Tibial nerve (tissue), 4 donors: ENCODE results near the gene GLMN. TPM values are rescaled to one million over a fixed set of nuclear protein-coding genes. Genes with fewer than 3 reads are reported as not detected.

Experiments
- DNase-seq, 2 donors: peaks; one replicate each; pipeline ENCODE4 v3.0.0-alpha.2; 2019; ENCODE audit warnings: low spot score in 2 of 2
- H3K27ac ChIP-seq, 4 donors: fragments of 200-600 bp; sonication (generic) in 3 of 4; one replicate each; pipeline ENCODE4 v1.5.1; 2017 to 2019; ENCODE audit warnings: mild to moderate bottlenecking in 1 of 4
- H3K27me3 ChIP-seq, 2 donors: fragments of 200-600 bp; sonication (generic) in 1 of 2; one replicate each; pipeline versions ENCODE4 v1.5.1 to v1.6.0; 2017 to 2019
- H3K36me3 ChIP-seq, 3 donors: fragments of 200-600 bp; sonication (generic); one replicate each; pipeline ENCODE4 v1.5.1; 2018 to 2019
- H3K4me1 ChIP-seq, 4 donors: fragments of 200-600 bp; sonication (generic) in 3 of 4; one replicate each; pipeline ENCODE4 v1.5.1; 2017 to 2019
- H3K4me3 ChIP-seq, 4 donors: fragments of 200-600 bp; sonication (generic) in 3 of 4; one replicate each; pipeline ENCODE4 v1.5.1; 2017 to 2019; ENCODE audit warnings: mild to moderate bottlenecking in 1 of 4, moderate library complexity in 1 of 4
- H3K9me3 ChIP-seq, 4 donors: fragments of 200-600 bp; sonication (generic) in 3 of 4; one replicate each; pipeline ENCODE4 v1.5.1; 2017 to 2019
- EP300 ChIP-seq, 2 donors: sonication (generic); formaldehyde crosslinking; IDR thresholded peaks; one replicate each; pipeline ENCODE4 v1.6.1; 2017; ENCODE audit warnings: antibody characterized with exemption in 2 of 2, mild to moderate bottlenecking in 1 of 2
- POLR2A ChIP-seq, 2 donors: fragments of 450-650 bp; IDR thresholded peaks; one replicate each; pipeline ENCODE4 v1.6.1; 2017; ENCODE audit warnings: antibody characterized with exemption in 2 of 2, mild to moderate bottlenecking in 2 of 2, moderate library complexity in 2 of 2
- WGBS, 2 donors: methylation state at CpG; one replicate each; pipeline ENCODE4 v1.1.5; 2018; 5-methylcytosine and 5-hydroxymethylcytosine counted together
- total RNA-seq, 4 donors: library from RNA; depleted of rRNA; stranded (reverse); fragments of >200 nt; gene quantifications; one replicate each; pipeline ENCODE4 v1.1.0, GENCODE V29; 2016
- TF ChIP-seq, protein P1 (sequence below), 5 experiments: fragments of 200-600 bp in 3 of 5; fragments of 450-650 bp in 2 of 5; sonication (generic) in 3 of 5; IDR thresholded peaks; one replicate each; pipeline ENCODE4 v1.5.1; 2016 to 2019; ENCODE audit warnings: antibody characterized with exemption in 5 of 5, mild to moderate bottlenecking in 3 of 5, moderate library complexity in 2 of 5

GLMN gene
- total RNA-seq, 4 donors from 2014 or later = 5.2 to 12.0 (median 8.1) TPM

DNA sequence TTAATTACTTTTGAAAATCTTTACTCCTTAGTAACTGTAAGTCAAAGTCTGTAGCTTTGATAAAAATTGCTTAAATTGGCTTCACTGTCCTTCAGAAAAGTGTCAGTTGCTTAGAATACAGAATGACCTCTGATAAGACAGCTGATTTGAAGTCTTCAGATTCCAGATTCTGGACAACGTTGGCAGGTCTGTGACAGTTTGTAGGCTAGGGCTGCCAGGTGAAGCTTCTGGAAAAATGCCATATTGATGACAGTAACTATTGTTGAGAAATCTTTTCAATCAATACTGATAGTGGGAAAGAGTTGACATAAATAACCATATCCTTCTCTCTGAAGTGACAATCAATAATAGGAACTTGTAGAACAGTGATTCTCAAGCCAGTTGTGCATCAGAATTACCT lies 41.4 kb upstream of the GLMN start:
- DNase-seq = no peak
- Histone ChIP-seq H3K27me3 (no peaks in the 10 kb centered on the region), H3K9me3 (no peaks in the 10 kb centered on the region), H3K4me1 (no peaks in the 10 kb centered on the region), H3K4me3 (no peak overlapping the region), H3K27ac (no peak overlapping the region), H3K36me3 (peaks cover 0 to 41% (median 0%) of the 10 kb centered on the region in 3 donors)
- no peak for TF ChIP-seq EP300 (IDR thresholded peaks at IDR 0.05)
- TF ChIP-seq, protein P1, sequence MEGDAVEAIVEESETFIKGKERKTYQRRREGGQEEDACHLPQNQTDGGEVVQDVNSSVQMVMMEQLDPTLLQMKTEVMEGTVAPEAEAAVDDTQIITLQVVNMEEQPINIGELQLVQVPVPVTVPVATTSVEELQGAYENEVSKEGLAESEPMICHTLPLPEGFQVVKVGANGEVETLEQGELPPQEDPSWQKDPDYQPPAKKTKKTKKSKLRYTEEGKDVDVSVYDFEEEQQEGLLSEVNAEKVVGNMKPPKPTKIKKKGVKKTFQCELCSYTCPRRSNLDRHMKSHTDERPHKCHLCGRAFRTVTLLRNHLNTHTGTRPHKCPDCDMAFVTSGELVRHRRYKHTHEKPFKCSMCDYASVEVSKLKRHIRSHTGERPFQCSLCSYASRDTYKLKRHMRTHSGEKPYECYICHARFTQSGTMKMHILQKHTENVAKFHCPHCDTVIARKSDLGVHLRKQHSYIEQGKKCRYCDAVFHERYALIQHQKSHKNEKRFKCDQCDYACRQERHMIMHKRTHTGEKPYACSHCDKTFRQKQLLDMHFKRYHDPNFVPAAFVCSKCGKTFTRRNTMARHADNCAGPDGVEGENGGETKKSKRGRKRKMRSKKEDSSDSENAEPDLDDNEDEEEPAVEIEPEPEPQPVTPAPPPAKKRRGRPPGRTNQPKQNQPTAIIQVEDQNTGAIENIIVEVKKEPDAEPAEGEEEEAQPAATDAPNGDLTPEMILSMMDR (IDR thresholded peaks at IDR 0.05) = no peak
- TF ChIP-seq POLR2A (IDR thresholded peaks at IDR 0.05) = no peak
- 61 to 69% methylated on average over 1 of the region's 1 CpG for WGBS, 2 donors

DNA sequence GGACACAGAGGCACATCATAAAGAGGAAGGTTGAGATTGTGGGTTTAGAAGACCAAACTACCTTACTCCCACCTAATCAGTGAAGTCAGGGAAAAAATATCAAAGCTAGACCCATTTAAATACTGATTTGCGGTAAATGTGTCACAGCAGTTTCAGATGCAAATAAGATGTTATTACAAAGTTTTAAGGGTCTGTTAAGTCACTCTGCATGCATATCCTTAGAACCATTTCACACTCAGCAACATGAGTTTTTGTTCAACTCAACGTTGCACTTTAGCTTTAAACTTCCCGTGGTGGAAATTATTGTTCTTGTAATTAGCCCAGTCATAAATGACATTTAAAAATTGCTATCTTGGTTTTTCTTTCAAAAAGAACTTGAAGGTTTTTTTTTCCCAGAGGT lies 34.9 kb upstream of the GLMN start:
- no peak overlapping the region for H3K27ac ChIP-seq
- 51 to 64% methylated on average over 3 of the region's 3 CpGs for WGBS, 2 donors
- no peak for DNase-seq
- no peak overlapping the region for H3K4me3 ChIP-seq
- no peaks in the 10 kb centered on the region for H3K9me3 ChIP-seq
- H3K4me1 ChIP-seq = no peaks in the 10 kb centered on the region
- H3K27me3 ChIP-seq = no peaks in the 10 kb centered on the region
- H3K36me3 ChIP-seq = peaks cover 0 to 48% (median 0%) of the 10 kb centered on the region in 3 donors
- TF ChIP-seq POLR2A (IDR thresholded peaks at IDR 0.05) (no peak), EP300 (IDR thresholded peaks at IDR 0.05) (no peak)
- TF ChIP-seq, protein P1 (IDR thresholded peaks at IDR 0.05) = no peak

DNA sequence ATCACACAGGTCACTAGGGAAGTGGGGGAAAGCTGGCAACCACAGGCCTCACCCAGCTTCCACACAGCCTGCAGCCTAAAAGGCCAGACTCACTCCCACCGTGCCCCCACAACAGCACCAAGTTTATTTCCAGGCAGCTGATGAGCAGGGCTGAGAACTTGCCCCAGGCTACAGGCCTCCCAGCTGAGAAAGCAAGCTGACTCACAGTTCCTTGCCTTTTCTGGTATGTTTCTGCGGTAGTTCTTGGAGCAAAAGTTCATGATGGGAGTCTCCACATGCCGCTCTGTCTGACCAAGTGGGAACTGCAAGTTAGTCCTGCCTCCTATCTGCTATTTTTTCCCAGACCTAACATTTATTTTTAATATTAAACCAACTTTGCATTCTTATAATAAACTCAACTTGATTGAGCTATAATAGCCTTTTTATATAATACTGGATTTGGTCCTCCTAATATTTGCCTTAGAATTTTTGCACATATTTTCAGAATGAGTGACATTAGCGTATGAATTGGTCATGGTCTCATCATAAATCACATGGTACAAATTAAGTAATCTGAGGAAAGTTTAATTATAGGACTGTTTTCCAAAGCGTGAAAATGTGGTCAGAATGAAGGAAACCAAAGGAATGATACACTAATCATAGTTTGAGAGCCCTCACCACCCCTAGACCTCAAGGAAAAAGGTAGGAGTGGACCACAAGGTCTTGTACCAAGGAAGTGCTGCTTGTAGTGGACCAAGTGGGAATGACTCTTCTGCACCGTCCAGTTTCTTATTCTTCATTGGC lies 30.8 kb upstream of the GLMN start:
- H3K36me3 ChIP-seq = peaks cover 0 to 68% (median 0%) of the 10 kb centered on the region in 3 donors
- TF ChIP-seq EP300 (IDR thresholded peaks at IDR 0.05) = no peak
- TF ChIP-seq POLR2A (IDR thresholded peaks at IDR 0.05) = no peak
- TF ChIP-seq, protein P1 (IDR thresholded peaks at IDR 0.05) = no peak
- WGBS, 2 donors = 93 to 96% methylated on average over 6 of the region's 6 CpGs

DNA sequence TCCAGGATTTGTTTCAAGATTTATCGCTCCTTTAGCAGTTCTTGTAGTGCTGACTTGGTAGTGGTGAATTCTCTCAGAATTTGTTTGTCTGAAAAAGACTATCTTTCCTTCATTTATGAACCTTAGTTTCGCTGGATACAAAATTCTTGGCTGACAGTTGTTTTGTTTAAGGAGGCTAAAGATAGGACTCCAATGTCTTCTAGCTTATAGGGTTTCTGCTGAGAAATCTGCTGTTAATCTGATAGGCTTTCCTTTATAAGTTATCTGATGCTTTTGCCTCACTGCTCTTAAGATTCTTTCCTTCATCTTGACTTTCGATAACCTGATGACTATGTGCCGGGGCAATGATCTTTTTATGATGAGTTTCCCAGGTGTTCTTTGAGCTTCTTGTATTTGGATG lies 29.0 kb upstream of the GLMN start:
- WGBS, 2 donors = 93 to 97% methylated on average over 4 of the region's 4 CpGs
- Histone ChIP-seq H3K27ac (no peak overlapping the region), H3K27me3 (no peaks in the 10 kb centered on the region), H3K4me3 (no peak overlapping the region), H3K36me3 (peaks cover 0 to 78% (median 0%) of the 10 kb centered on the region in 3 donors), H3K4me1 (no peaks in the 10 kb centered on the region), H3K9me3 (peaks cover 0 to 29% (median 0%) of the 10 kb centered on the region in 4 donors)
- TF ChIP-seq, protein P1 (IDR thresholded peaks at IDR 0.05) = no peak
- TF ChIP-seq POLR2A (IDR thresholded peaks at IDR 0.05) = no peak
- no peak for TF ChIP-seq EP300 (IDR thresholded peaks at IDR 0.05)
- DNase-seq = no peak

More for the DNA sequence above, 30.8 kb upstream of the GLMN start:
- Histone ChIP-seq H3K9me3 (peaks cover 0 to 29% (median 0%) of the 10 kb centered on the region in 4 donors), H3K4me1 (no peaks in the 10 kb centered on the region), H3K27ac (no peak overlapping the region), H3K4me3 (no peak overlapping the region), H3K27me3 (no peaks in the 10 kb centered on the region)
- no peak for DNase-seq

DNA sequence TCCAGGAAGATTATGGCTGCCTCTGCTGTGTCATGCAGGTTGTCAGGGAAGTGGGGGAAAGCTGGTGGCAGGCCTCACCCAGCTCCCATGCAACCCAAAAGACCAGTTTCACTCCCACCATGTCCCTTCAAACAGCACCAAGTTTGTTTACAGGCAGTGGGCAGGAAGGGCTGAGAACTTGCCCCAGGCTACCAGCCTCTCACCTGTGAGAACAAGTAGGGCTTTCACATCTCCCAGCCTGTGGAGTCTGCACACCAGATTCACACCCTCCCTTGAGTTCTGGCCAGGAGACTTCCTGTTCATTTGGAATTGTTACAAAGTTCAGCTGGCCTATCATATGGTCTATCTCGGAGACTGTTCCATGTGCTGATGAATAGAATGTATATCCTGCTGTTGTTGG lies 27.9 kb upstream of the GLMN start:
- H3K4me3 ChIP-seq = no peak overlapping the region
- H3K36me3 ChIP-seq = peaks cover 0 to 87% (median 0%) of the 10 kb centered on the region in 3 donors
- no peak for DNase-seq
- H3K4me1 ChIP-seq = no peaks in the 10 kb centered on the region
- no peaks in the 10 kb centered on the region for H3K27me3 ChIP-seq
- TF ChIP-seq POLR2A (IDR thresholded peaks at IDR 0.05) = no peak
- no peak for TF ChIP-seq EP300 (IDR thresholded peaks at IDR 0.05)
- TF ChIP-seq, protein P1 (IDR thresholded peaks at IDR 0.05) = no peak
- WGBS, 2 donors = 92 to 100% methylated on average over 1 of the region's 1 CpG
- no peak overlapping the region for H3K27ac ChIP-seq
- peaks cover 0 to 29% (median 0%) of the 10 kb centered on the region in 4 donors for H3K9me3 ChIP-seq
